Trophoblast cell (in vitro differentiated cells and primary cell): ENCODE results near the gene DNAJA2.
"Not testable (repeated sequence)": the region's sequence is repeated elsewhere in the genome, so short reads cannot be mapped to it uniquely, and the experiment has no call there.

ENCODE experiments used
- DNase-seq, 2 donors: peaks; one replicate each; pipeline ENCODE4 v3.0.0-alpha.2; 2016
- H2AFZ ChIP-seq: 2 replicates; pipeline ENCODE4 v1.6.1; 2013; ENCODE audit warnings: low read length, moderate library complexity, mild to moderate bottlenecking; ENCODE audit not compliant: insufficient read depth, poor library complexity
- H2AK5ac ChIP-seq: 2 replicates; pipeline ENCODE4 v1.6.1; 2013; ENCODE audit warnings: mild to moderate bottlenecking, low read length
- H2BK120ac ChIP-seq: 2 replicates; pipeline ENCODE4 v1.6.1; 2013; ENCODE audit warnings: low read length, mild to moderate bottlenecking, moderate library complexity; ENCODE audit not compliant: insufficient read depth, poor library complexity
- H2BK12ac ChIP-seq: 2 replicates; pipeline ENCODE4 v1.6.1; 2013; ENCODE audit warnings: mild to moderate bottlenecking, low read length, moderate library complexity
- H2BK5ac ChIP-seq: 2 replicates; pipeline ENCODE4 v1.6.1; 2013; ENCODE audit warnings: low read length, low read depth, moderate library complexity, mild to moderate bottlenecking; ENCODE audit not compliant: poor library complexity
- H3K14ac ChIP-seq: 2 replicates; pipeline ENCODE4 v1.6.1; 2013; ENCODE audit warnings: mild to moderate bottlenecking, low read length
- H3K18ac ChIP-seq: 2 replicates; pipeline ENCODE4 v1.6.1; 2013; ENCODE audit warnings: mild to moderate bottlenecking, low read length
- H3K23ac ChIP-seq: 2 replicates; pipeline ENCODE4 v1.6.1; 2013; ENCODE audit warnings: low read length
- H3K27ac ChIP-seq: 2 replicates; pipeline ENCODE4 v1.5.1; 2013; ENCODE audit warnings: low read depth, mild to moderate bottlenecking, inconsistent platforms, low read length, moderate library complexity
- H3K27me3 ChIP-seq: 2 replicates; pipeline ENCODE4 v1.6.1; 2013; ENCODE audit warnings: inconsistent platforms, mild to moderate bottlenecking, low read length, moderate library complexity; ENCODE audit not compliant: insufficient read depth
- H3K36me3 ChIP-seq, 2 experiments: 1 replicate in 1 of 2; 2 replicates in 1 of 2; pipeline ENCODE4 v1.6.1; 2013; ENCODE audit warnings: low read length in 2 of 2, mild to moderate bottlenecking in 2 of 2, moderate library complexity in 1 of 2; ENCODE audit not compliant: insufficient read depth in 2 of 2, control insufficient read depth in 1 of 2
- H3K4ac ChIP-seq: 2 replicates; pipeline ENCODE4 v1.6.1; 2013; ENCODE audit warnings: low read depth, mild to moderate bottlenecking, low read length, moderate library complexity
- H3K4me1 ChIP-seq, 2 experiments: 1 replicate in 1 of 2; 2 replicates in 1 of 2; pipeline ENCODE4 v1.6.1; 2013; ENCODE audit warnings: low read length in 2 of 2, mild to moderate bottlenecking in 2 of 2, moderate library complexity in 1 of 2; ENCODE audit not compliant: insufficient read depth in 2 of 2, control insufficient read depth in 1 of 2
- H3K4me2 ChIP-seq: 2 replicates; pipeline ENCODE4 v1.6.1; 2013; ENCODE audit warnings: inconsistent platforms, mild to moderate bottlenecking, low read length, moderate library complexity
- H3K4me3 ChIP-seq: 2 replicates; pipeline ENCODE4 v1.5.1; 2013; ENCODE audit warnings: mild to moderate bottlenecking, low read depth, low read length, inconsistent platforms
- H3K79me1 ChIP-seq: one replicate; pipeline ENCODE4 v1.6.1; 2013; ENCODE audit warnings: low read length
- H3K79me2 ChIP-seq: 2 replicates; pipeline ENCODE4 v1.6.1; 2013; ENCODE audit warnings: low read length, mild to moderate bottlenecking; ENCODE audit not compliant: control insufficient read depth, insufficient read depth, poor library complexity
- H3K9ac ChIP-seq: 2 replicates; pipeline ENCODE4 v1.6.1; 2013; ENCODE audit warnings: mild to moderate bottlenecking, low read length
- H3K9me3 ChIP-seq: 2 replicates; pipeline ENCODE4 v1.6.1; 2013; ENCODE audit warnings: low read depth, mild to moderate bottlenecking, control low read depth, inconsistent platforms, low read length; ENCODE audit not compliant: insufficient read depth
- H4K12ac ChIP-seq: 2 replicates; pipeline ENCODE4 v1.6.1; 2013; ENCODE audit warnings: low read depth, mild to moderate bottlenecking, low read length, moderate library complexity
- H4K8ac ChIP-seq: 2 replicates; pipeline ENCODE4 v1.6.1; 2013; ENCODE audit warnings: low read depth, mild to moderate bottlenecking, low read length, moderate library complexity
- H4K91ac ChIP-seq: one replicate; pipeline ENCODE4 v1.6.1; 2013; ENCODE audit warnings: low read depth, mild to moderate bottlenecking, low read length, moderate library complexity
- WGBS: extraction: QIAGEN DNeasy Blood & Tissue Kit; methylation state at CpG from one replicate; pipeline ENCODE4 v1.1.7; 2013; ENCODE audit warnings: missing lambda C conversion rate; ENCODE audit not compliant: insufficient read length, insufficient coverage; ENCODE audit errors: extremely low coverage; 5-methylcytosine and 5-hydroxymethylcytosine counted together

DNAJA2 gene

GRCh38 chr16:47016700-47017133 is 43.2 kb upstream of the DNAJA2 start:
- Histone ChIP-seq H3K27me3 (no peaks in the 10 kb centered on the region), H3K14ac (no peak overlapping the region), H2AFZ (no peak overlapping the region), H3K79me2 (no peaks in the 10 kb centered on the region), H2BK12ac (no peak overlapping the region), H3K36me3 (no peaks in the 10 kb centered on the region), H2AK5ac (no peak overlapping the region), H3K9ac (no peak overlapping the region), H3K4me3 (no peak overlapping the region), H3K79me1 (no peaks in the 10 kb centered on the region), H2BK5ac (no peak overlapping the region), H4K91ac (no peak overlapping the region), H4K8ac (no peak overlapping the region), H3K18ac (no peak overlapping the region), H3K4ac (no peak overlapping the region), H3K9me3 (no peaks in the 10 kb centered on the region), H3K23ac (no peak overlapping the region), H4K12ac (no peak overlapping the region), H3K27ac (no peak overlapping the region), H3K4me1 (no peaks in the 10 kb centered on the region), H3K4me2 (no peak overlapping the region), H2BK120ac (no peak overlapping the region)
- no peak for DNase-seq
- WGBS, result no CpG with 5 or more reads among the region's 6 CpGs

- no peak overlapping the region for H4K8ac ChIP-seq
- no peak overlapping the region for H2BK120ac ChIP-seq
- no peaks in the 10 kb centered on the region for H3K79me1 ChIP-seq
- no peak overlapping the region for H2BK12ac ChIP-seq
- no peaks in the 10 kb centered on the region for H3K9me3 ChIP-seq
- H2AFZ ChIP-seq, result no peak overlapping the region
- H3K4me2 ChIP-seq, result no peak overlapping the region
- no peak overlapping the region for H3K23ac ChIP-seq
- H3K9ac ChIP-seq, result no peak overlapping the region
- no peak overlapping the region for H2BK5ac ChIP-seq
- no CpG with 5 or more reads among the region's 25 CpGs for WGBS
- no peak overlapping the region for H3K27ac ChIP-seq
- H3K14ac ChIP-seq, result no peak overlapping the region
- no peaks in the 10 kb centered on the region for H3K4me1 ChIP-seq
- no peak overlapping the region for H2AK5ac ChIP-seq
- H4K91ac ChIP-seq, result no peak overlapping the region
- H3K36me3 ChIP-seq, result no peaks in the 10 kb centered on the region
- DNase-seq, result no peak
- no peaks in the 10 kb centered on the region for H3K27me3 ChIP-seq
- H3K4ac ChIP-seq, result no peak overlapping the region
- H4K12ac ChIP-seq, result no peak overlapping the region
- no peak overlapping the region for H3K18ac ChIP-seq
- no peaks in the 10 kb centered on the region for H3K79me2 ChIP-seq
- no peak overlapping the region for H3K4me3 ChIP-seq
Measured at GRCh38 chr16:47013910-47014309, 40.4 kb upstream of the DNAJA2 start.

GRCh38 chr16:47013172-47013571 is 39.7 kb upstream of the DNAJA2 start:
- Histone ChIP-seq H2BK5ac (no peak overlapping the region), H4K91ac (no peak overlapping the region), H2AFZ (no peak overlapping the region), H3K27me3 (no peaks in the 10 kb centered on the region), H3K79me2 (no peaks in the 10 kb centered on the region), H3K4me1 (no peaks in the 10 kb centered on the region), H2BK12ac (no peak overlapping the region), H3K79me1 (no peaks in the 10 kb centered on the region), H3K36me3 (no peaks in the 10 kb centered on the region), H3K18ac (no peak overlapping the region), H3K14ac (no peak overlapping the region), H2BK120ac (no peak overlapping the region), H3K9me3 (no peaks in the 10 kb centered on the region), H3K27ac (no peak overlapping the region), H3K4me2 (no peak overlapping the region), H2AK5ac (no peak overlapping the region), H4K12ac (no peak overlapping the region), H3K9ac (no peak overlapping the region), H3K23ac (no peak overlapping the region), H3K4me3 (no peak overlapping the region), H4K8ac (no peak overlapping the region), H3K4ac (no peak overlapping the region)
- WGBS, result no CpG with 5 or more reads among the region's 4 CpGs
- no peak for DNase-seq

GRCh38 chr16:47010812-47011211 is 37.3 kb upstream of the DNAJA2 start:
- H3K27me3 ChIP-seq, H2BK12ac ChIP-seq, H3K9ac ChIP-seq, H3K18ac ChIP-seq, H4K12ac ChIP-seq, H3K79me2 ChIP-seq, H3K79me1 ChIP-seq, H3K9me3 ChIP-seq, H2BK120ac ChIP-seq, H3K27ac ChIP-seq, H4K91ac ChIP-seq, DNase-seq, H3K4me3 ChIP-seq, H3K4me1 ChIP-seq, H2AFZ ChIP-seq, H3K4ac ChIP-seq, H3K14ac ChIP-seq, H3K4me2 ChIP-seq, H3K23ac ChIP-seq, H3K36me3 ChIP-seq, H2AK5ac ChIP-seq, H4K8ac ChIP-seq, H2BK5ac ChIP-seq: not testable (repeated sequence)
- no CpG with 5 or more reads among the region's 2 CpGs for WGBS
